HG03064 (cell line): ENCODE measurements around the gene CDH24.
A peak's percentile ranks its signal among the peaks of the same experiment; 100 is the strongest.

Experiments
- ATAC-seq: cut with Tn5 transposase; IDR thresholded peaks from one replicate; pipeline ENCODE4 v1.9.1; 2021; ENCODE audit warnings: low read depth; ENCODE audit not compliant: unreplicated experiment

Gene CDH24

GRCh38 chr14:23066855-23067744, 9.8 kb upstream of the CDH24 start:
- ATAC-seq, result no peak

DNA sequence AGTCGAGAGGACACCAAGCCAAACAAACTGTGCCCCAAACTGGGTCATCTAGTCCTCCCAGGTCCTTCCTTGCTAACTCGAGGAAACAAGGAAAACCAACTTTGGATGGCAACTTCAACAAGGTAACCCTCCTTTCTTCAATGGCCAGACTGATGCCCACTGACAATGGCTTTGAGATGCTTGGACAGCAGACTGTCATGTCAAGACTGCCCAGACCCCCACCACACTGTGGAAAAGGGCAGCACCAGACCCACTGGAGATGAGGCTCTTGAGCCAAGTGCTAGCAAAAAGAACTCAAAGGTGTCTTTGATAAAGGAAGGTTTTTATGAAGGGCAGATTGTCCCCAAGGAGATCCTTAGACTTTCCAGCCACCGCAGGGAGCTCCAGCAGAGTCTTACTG, 9.0 kb upstream of the CDH24 start:
- no peak for ATAC-seq

DNA sequence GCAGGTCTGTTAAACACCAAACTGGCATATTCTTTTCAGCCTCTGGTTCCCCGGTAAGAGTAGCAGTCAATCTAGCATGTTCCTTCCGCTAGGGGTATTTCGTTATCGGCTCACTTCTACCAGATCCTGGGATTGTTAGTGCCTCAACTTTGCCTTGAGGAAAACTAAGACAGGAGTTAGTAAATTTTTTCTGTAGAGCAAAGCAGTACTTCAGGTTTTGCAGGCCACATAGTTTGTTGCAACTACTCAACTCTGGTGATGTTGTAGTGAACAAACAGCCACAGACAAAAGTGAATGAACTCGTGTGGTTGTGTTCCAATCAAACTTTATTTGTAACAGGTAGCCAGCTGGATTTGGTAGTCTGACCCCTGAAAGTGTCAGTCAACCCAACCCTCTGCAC, 6.3 kb upstream of the CDH24 start:
- no peak for ATAC-seq

DNA sequence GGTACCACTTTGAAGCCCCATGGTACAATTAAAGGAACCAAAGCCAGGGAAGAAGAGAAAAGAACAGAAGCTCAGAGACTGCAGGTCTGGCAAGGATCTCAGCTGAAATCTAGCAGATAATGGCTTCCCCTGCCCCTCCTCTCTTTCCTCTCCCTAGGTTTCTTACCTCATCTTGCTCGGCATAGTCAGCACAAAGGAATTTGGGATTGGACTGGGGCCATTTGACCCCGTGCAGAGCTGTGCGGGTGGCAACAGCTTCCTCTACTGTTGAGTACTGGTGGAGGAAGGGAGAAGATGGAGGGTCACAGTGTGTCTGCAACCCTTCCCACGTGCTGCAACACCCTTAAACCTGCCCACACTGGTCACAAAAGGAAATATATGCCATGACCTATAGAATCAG, 4.7 kb upstream of the CDH24 start:
- no peak for ATAC-seq

DNA sequence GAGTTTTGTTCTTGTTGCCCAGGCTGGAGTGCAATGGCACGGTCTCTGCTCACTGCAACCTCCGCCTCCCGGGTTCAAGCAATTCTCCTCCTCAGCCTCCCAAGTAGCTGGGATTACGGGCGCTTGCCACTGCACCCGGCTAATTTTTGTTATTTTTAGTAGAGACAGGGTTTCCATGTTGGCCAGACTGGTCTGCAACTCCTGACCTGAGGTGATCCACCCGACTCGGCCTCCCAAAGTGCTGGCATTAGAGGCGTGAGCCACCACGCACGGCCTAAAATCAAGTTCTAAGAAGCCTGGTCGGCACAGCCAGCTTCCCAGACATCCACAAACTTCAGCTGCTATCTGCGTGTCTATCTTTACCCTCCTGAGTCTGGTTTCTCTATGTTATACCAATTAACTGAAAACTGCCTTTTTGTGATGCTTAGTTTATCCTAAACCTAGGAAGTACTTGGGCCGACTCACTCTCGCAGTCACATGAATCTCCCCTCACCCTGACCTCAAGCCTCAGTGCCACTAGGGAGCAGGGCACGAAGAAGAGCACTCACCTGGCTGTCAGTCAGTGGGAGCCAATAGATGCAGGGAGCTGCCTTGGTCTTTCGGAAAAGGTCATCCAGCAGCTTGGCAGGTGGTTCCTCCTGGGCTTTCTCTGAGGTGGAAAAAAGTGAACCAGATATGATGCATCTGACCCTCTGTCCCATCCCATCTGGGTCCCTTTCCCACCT, 3.4 kb upstream of the CDH24 start:
- no peak for ATAC-seq

GRCh38 chr14:23058654-23059504, 1.6 kb upstream of the CDH24 start:
- no peak for ATAC-seq

DNA sequence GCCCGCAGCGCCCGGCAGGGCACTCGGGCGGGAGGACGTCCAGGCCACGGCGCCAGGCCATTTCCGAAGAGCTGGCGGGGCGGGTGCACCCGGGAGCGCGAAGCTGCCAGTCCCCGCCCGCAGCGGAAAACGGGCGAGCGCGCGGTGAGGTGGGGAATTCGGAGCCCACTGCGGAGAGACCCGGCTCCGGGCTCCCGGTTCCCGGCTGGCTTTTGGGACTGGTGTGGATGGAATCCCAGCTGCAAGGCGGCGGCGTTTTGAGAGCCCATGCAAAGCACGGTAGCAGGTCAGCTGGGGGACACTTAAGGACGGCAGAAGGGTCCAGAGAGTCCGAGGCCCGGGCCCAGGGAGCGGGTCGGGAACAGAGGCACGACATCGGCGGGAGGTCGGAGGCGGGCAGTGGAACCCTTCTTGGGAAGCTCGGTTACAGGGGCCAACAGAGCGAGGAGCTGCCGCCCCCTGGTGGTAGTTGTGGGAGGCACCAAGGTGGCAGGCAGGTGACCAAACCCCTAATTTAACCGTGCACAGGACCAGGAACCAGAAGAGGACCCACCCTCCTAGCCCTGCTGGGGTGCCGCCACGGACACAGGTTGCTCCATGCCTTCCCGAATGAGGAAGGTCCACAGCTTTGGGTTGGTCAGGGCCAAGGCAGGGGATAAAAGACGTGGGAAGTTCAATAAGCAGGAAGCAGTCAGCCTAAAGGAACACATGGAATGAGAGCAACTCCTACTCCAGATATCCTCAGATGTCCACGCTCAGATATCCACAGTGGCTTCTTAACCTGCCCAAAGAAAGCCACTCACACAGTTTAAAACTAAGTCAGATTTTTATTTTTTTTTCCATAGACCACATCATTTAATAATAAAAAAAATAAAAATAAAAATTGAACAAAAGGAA, 685 bp upstream of the CDH24 start:
- peak; percentile 43 for ATAC-seq

- ATAC-seq, result no peak
Measured at GRCh38 chr14:23056145-23056955, 970 bp downstream of the CDH24 start.

- no peak for ATAC-seq
Measured at GRCh38 chr14:23055621-23056144, 1.6 kb downstream of the CDH24 start.

GRCh38 chr14:23055147-23055550, 2.2 kb downstream of the CDH24 start:
- ATAC-seq, result no peak

DNA sequence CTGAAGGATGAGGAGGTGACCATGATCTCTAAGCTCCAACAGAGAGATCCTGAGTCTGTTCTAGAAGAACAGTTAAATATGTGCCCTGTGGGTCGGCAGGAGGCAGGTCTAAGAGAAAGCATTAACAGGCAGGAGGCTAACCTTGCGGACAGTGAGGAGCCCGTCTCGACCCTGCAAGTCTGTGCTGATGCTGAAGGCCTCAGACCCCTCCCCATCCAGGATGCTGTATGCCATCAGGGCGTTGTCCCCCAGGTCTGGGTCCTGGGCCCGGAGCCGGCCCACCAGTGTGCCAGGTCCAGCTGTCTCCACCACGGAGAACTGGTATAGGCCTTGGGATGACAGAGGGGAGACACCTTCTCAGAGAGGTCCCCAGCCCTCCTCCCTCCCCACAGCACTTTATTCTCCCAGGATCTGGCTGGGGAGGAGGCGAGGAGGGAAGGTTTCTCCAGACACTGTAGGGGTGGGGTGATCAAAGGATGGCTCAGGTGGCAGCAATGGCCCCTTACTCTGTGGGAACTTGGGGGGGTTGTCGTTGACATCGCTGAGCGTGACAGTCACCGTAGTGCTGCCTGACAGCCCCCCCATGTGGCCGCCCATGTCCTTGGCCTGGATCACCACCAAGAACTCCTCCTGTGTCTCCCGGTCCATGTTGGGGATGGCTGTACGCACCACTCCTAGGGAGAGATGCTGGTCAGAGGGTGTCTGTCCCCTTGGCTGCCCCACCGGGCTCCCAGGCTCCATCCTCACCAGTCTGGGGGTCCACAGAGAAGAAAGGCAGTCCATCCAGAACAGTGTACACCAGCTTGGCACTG, 3.1 kb downstream of the CDH24 start:
- ATAC-seq, result no peak

DNA sequence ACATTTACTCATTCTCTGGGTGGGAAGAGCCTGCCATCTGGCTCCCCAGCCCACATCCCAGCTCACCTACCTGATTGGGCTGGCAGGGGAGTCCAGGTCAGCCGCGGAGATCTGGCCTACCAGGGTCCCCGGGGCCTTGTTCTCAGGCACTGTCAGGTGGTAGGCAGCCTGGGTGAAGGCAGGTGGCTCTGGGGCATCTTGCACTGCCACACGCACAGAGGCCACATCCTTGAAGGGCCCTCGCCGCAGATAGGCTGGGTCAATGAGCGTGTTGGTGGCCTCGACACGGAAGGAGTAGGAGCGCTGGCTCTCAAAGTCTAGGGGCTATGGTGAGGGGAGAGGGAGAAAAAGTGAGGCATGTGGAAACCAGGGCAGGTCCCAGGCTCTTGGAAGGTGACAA, 3.9 kb downstream of the CDH24 start:
- ATAC-seq, result no peak

DNA sequence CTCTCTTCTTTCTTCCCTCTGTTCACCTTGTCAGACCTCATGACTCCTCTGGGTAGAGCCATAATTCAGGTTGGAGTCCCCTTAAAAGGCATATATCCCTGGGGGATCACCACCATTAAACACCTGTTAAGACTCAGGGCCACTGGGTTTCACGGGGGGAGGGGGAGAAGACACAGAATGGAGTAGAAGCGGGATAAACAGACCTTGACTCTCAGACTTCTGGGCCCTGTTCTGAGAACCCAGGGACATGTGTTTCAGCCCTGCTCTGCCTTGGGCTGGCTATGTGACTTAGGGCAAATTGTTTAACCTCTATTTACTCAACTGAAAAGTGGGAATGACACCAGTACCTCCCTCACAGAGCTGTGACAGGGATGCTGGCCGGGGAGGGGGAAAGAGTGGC, 4.6 kb downstream of the CDH24 start:
- no peak for ATAC-seq

- no peak for ATAC-seq
Measured at GRCh38 chr14:23052182-23052623, 5.1 kb downstream of the CDH24 start.

DNA sequence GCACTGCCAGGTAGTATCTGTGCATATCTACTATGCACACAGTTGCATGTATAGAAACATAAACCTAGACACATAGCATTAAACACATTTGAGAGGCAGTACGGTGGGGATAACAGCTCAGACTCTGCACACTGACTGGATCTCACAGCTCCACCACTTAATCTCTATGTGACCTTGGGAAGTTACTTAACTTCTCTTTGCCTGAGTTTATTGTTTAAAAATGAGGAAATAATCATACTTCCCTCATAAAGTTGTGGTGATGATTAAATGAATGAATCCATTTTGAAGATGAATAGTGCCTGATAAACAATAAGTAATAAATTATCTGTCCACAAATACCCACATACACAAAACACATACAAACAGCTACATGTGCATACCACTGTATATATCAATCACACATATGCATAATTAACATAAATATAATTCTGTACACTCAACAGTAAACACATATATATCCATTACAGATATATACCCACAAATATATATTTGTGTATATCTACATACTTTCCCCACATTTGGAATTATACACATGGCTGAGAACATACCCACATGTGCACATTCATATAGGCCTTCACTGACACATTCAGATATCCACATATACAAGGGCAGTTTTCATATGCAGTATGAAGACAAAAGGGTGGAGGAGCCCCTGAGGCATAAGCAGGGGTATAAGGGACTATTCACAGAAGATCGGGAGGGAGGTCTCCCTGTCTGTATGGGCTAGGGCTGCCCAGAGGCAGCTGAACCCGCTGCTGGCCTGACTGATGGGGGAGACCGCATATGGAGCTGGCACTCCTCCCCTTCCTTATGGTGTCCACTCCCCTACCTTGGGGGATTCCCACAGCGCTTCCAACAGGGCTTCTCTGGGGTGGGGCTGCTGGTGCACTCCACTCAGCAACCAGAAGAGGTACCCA, 5.9 kb downstream of the CDH24 start:
- ATAC-seq, result no peak

- no peak for ATAC-seq
Measured at GRCh38 chr14:23049011-23049410, 8.3 kb downstream of the CDH24 start.
